Measurements from ENCODE around the gene LRRC37A. TPM values are rescaled to one million over a fixed set of nuclear protein-coding genes. Genes with fewer than 3 reads are reported as not detected.
"Not testable (repeated sequence)": the region's sequence is repeated elsewhere in the genome, so short reads cannot be mapped to it uniquely, and the experiment has no call there.

LRRC37A gene
- polyA plus RNA-seq, 3 donors = 0.30 to 0.90 (median 0.51) TPM

GRCh38 chr17:46284467-46284866 lies 10.5 kb upstream of the LRRC37A start:
- WGBS, 3 donors = 58 to 100% (median 83%) methylated on average over 1 of the region's 1 CpG
- not testable (repeated sequence) for H3K27ac ChIP-seq (ENCODE audit: low read depth, low read length)

GRCh38 chr17:46285500-46285899 lies 9.4 kb upstream of the LRRC37A start:
- WGBS, 3 donors = 72 to 81% (median 72%) methylated on average over 2 of the region's 2 CpGs
- not testable (repeated sequence) for H3K27ac ChIP-seq (ENCODE audit: low read depth, low read length)

GRCh38 chr17:46286764-46287221 lies 8.1 kb upstream of the LRRC37A start:
- not testable (repeated sequence) for H3K27ac ChIP-seq (ENCODE audit: low read depth, low read length)
- WGBS, 3 donors = 0 to 1% (median 1%) methylated on average over 3 of the region's 3 CpGs

GRCh38 chr17:46287587-46287986 lies 7.3 kb upstream of the LRRC37A start:
- WGBS, 3 donors = 82 to 83% (median 83%) methylated on average over 7 of the region's 7 CpGs
- not testable (repeated sequence) for H3K27ac ChIP-seq (ENCODE audit: low read depth, low read length)

DNA sequence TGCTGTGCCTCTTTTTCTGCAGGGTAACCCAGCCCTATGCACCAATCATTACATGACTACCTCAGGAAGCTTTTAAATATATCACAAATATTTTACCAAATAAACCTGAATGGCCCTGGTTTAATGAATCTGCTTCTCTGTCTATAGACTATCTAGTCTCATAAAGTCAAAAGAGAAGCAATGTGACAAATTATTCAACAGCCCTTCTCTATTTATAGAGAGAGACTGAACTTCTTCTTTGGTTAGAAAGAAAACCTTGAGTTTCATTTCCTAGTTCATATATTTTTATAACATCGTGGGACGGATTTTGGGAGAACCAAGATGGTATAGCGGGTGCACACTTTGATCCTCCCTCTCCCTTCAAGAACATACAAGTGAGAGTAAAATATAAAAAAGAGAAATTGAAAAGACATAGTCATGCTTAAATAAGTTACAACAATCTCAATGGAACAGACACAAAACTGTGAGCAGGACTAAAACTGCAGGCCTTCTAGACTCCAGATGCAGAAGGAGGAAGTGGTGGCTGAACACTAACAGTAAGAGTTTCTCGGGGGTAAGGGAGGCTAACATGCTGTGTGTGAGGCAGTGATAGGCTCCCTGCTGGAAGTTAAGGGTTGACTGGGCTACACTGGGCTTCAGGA lies 3.9 kb upstream of the LRRC37A start:
- 55 to 89% (median 69%) methylated on average over 4 of the region's 4 CpGs for WGBS, 3 donors
- H3K27ac ChIP-seq (ENCODE audit: low read depth, low read length) = not testable (repeated sequence)

GRCh38 chr17:46291618-46292017 lies 3.3 kb upstream of the LRRC37A start:
- WGBS, 3 donors = 93 to 97% (median 96%) methylated on average over 8 of the region's 8 CpGs
- not testable (repeated sequence) for H3K27ac ChIP-seq (ENCODE audit: low read depth, low read length)

GRCh38 chr17:46341220-46341619 lies 46.3 kb downstream of the LRRC37A start:
- WGBS, 3 donors = no CpG with 5 or more reads among the region's 19 CpGs

DNA sequence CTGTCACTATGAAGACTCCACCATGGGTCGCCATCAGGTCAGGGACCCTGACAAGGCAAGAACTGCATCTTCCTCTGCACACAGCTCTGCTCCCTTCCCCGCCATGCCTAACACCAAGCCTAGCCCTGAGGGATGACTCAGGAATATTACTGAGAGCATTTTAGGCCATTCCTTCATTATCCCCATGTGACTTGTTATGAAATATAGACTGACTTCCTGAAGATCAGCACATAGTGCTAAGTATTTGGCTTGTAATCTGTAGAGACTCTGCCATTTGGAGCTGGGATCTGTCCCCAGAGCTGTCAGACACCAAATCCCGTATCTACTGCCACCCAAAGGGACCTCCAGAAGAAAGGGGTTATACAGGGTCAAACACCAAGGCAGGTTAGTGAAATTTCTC lies 47.2 kb downstream of the LRRC37A start:
- no CpG with 5 or more reads among the region's 3 CpGs for WGBS, 3 donors

More at GRCh38 chr17:46341220-46341619, 46.3 kb downstream of the LRRC37A start:
- not testable (repeated sequence) for H3K27ac ChIP-seq (ENCODE audit: low read depth, low read length)

GRCh38 chr17:46348345-46348744 lies 53.4 kb downstream of the LRRC37A start:
- no CpG with 5 or more reads among the region's 2 CpGs for WGBS, 3 donors
- H3K27ac ChIP-seq (ENCODE audit: low read depth, low read length) = not testable (repeated sequence)

More for the DNA sequence above, 47.2 kb downstream of the LRRC37A start:
- not testable (repeated sequence) for H3K27ac ChIP-seq (ENCODE audit: low read depth, low read length)

GRCh38 chr17:46349060-46349459 lies 54.1 kb downstream of the LRRC37A start:
- WGBS, 3 donors = no CpG with 5 or more reads among the region's 1 CpG
- H3K27ac ChIP-seq (ENCODE audit: low read depth, low read length) = not testable (repeated sequence)

GRCh38 chr17:46353856-46354255 lies 58.9 kb downstream of the LRRC37A start:
- not testable (repeated sequence) for H3K27ac ChIP-seq (ENCODE audit: low read depth, low read length)
- WGBS, 3 donors = no CpG with 5 or more reads among the region's 4 CpGs

DNA sequence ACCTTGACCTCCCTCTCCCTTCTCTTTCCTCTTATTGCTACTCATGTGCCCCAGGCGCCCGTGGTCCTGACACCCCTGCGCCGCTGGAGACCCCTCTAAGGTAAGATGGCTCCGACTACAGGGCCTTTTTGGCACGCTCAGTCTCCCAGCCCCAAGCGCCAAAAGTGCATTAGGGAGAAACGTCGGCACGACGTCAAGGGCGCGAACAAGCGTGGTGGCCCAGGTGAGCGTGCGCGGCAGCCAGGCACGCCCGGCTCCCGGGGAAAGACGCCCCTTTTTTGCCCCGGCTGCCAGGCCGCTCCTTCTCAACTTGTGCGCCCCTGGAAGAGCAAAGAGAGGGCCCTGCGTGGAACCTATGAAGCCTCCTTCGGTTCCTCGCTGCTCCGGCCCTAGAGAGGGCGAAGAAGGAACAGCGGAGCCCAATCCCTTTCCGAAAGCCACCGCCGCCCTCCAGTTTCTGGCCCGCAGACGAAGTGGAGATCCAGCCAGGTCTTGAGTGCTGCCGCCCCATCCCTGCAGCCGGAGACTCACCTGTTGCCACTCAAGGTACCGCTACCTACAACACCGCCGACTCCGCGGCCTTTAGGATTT lies 66.3 kb downstream of the LRRC37A start:
- not testable (repeated sequence) for H3K27ac ChIP-seq (ENCODE audit: low read depth, low read length)
- no CpG with 5 or more reads among the region's 42 CpGs for WGBS, 3 donors

- H3K27ac ChIP-seq (ENCODE audit: low read depth, low read length) = not testable (repeated sequence)
- WGBS, 3 donors = 0 to 2% (median 1%) methylated on average over 1 to 13 of the region's 22 CpGs
Measured at GRCh38 chr17:46361755-46362154, 66.8 kb downstream of the LRRC37A start, which contains the start of gene ARL17B. ARL17B (minus strand) TSS chr17:46361766; CDS start chr17:46358397, 3,369 bp downstream.

- no CpG with 5 or more reads among the region's 3 CpGs for WGBS, 3 donors
- H3K27ac ChIP-seq (ENCODE audit: low read depth, low read length) = not testable (repeated sequence)
Measured at GRCh38 chr17:46367520-46367919, 72.6 kb downstream of the LRRC37A start.

- no CpG with 5 or more reads among the region's 95 CpGs for WGBS, 3 donors
- H3K27ac ChIP-seq (ENCODE audit: low read depth, low read length) = not testable (repeated sequence)
Measured at GRCh38 chr17:46372236-46373229, 77.6 kb downstream of the LRRC37A start.

- H3K27ac ChIP-seq (ENCODE audit: low read depth, low read length) = not testable (repeated sequence)
- WGBS, 3 donors = no CpG with 5 or more reads among the region's 7 CpGs
Measured at GRCh38 chr17:46373418-46373817, 78.5 kb downstream of the LRRC37A start.

GRCh38 chr17:46383118-46383517 lies 88.2 kb downstream of the LRRC37A start:
- 91 to 97% (median 95%) methylated on average over 3 of the region's 4 CpGs for WGBS, 3 donors
- H3K27ac ChIP-seq (ENCODE audit: low read depth, low read length) = not testable (repeated sequence)

- H3K27ac ChIP-seq (ENCODE audit: low read depth, low read length) = not testable (repeated sequence)
Measured at GRCh38 chr17:46385491-46385890, 90.6 kb downstream of the LRRC37A start.

All from adipose tissue (tissue), 3 donors.